Parathyroid adenoma (tissue), 2 donors: ENCODE results near the gene ATOH1.
A peak's percentile ranks its signal among the peaks of the same experiment; 100 is the strongest.

ENCODE experiments used
- H2AFZ ChIP-seq: fragments of 300-600 bp; sonication (generic); one replicate; pipeline ENCODE4 v1.7.0; 2017; ENCODE audit warnings: antibody characterized with exemption, mild to moderate bottlenecking
- H3K27ac ChIP-seq: fragments of 300-600 bp; sonication (generic); one replicate; pipeline ENCODE4 v1.7.0; 2017
- H3K27me3 ChIP-seq: fragments of 300-600 bp; sonication (generic); one replicate; pipeline ENCODE4 v1.7.0; 2017; ENCODE audit warnings: low read length; ENCODE audit not compliant: control insufficient read depth, insufficient read depth
- H3K36me3 ChIP-seq: fragments of 300-600 bp; sonication (generic); one replicate; pipeline ENCODE4 v1.7.0; 2017; ENCODE audit warnings: low read length; ENCODE audit not compliant: control insufficient read depth, insufficient read depth
- H3K4me1 ChIP-seq: fragments of 300-600 bp; sonication (generic); one replicate; pipeline ENCODE4 v1.7.0; 2017; ENCODE audit warnings: control low read depth
- H3K4me2 ChIP-seq: fragments of 300-600 bp; sonication (generic); one replicate; pipeline ENCODE4 v1.7.0; 2017; ENCODE audit warnings: low read length
- H3K4me3 ChIP-seq: fragments of 300-600 bp; sonication (generic); one replicate; pipeline ENCODE4 v1.7.0; 2017; ENCODE audit warnings: low read depth, low read length
- H3K79me2 ChIP-seq: fragments of 300-600 bp; sonication (generic); one replicate; pipeline ENCODE4 v1.7.0; 2017; ENCODE audit warnings: control low read depth
- H3K9ac ChIP-seq: fragments of 300-600 bp; sonication (generic); one replicate; pipeline ENCODE4 v1.7.0; 2017; ENCODE audit warnings: mild to moderate bottlenecking
- H3K9me3 ChIP-seq: fragments of 300-600 bp; sonication (generic); one replicate; pipeline ENCODE4 v1.7.0; 2017; ENCODE audit warnings: low read length; ENCODE audit not compliant: control insufficient read depth
- CTCF ChIP-seq: fragments of 300-600 bp; sonication (generic); IDR thresholded peaks from one replicate; pipeline ENCODE4 v1.7.0; 2017; ENCODE audit warnings: antibody characterized with exemption, mild to moderate bottlenecking
- donor health status: primary hyperparathyroidism.

The ATOH1 gene

GRCh38 chr4:93788712-93789111, 39.8 kb upstream of the ATOH1 start:
- no peaks in the 10 kb centered on the region for H3K4me1 ChIP-seq
- no peak overlapping the region for H3K4me3 ChIP-seq
- H3K36me3 ChIP-seq, result no peaks in the 10 kb centered on the region
- H3K4me2 ChIP-seq, result no peak overlapping the region
- H3K9ac ChIP-seq, result no peak overlapping the region
- H3K27ac ChIP-seq, result no peak overlapping the region
- no peak for TF ChIP-seq CTCF
- H3K27me3 ChIP-seq, result no peaks in the 10 kb centered on the region
- H2AFZ ChIP-seq, result no peak overlapping the region
- H3K9me3 ChIP-seq, result no peaks in the 10 kb centered on the region
- no peaks in the 10 kb centered on the region for H3K79me2 ChIP-seq

GRCh38 chr4:93791570-93792195, 36.9 kb upstream of the ATOH1 start:
- no peak overlapping the region for H2AFZ ChIP-seq
- H3K36me3 ChIP-seq, result no peaks in the 10 kb centered on the region
- no peaks in the 10 kb centered on the region for H3K4me1 ChIP-seq
- H3K4me3 ChIP-seq, result no peak overlapping the region
- peak; percentile 12 for TF ChIP-seq CTCF
- H3K9me3 ChIP-seq, result no peaks in the 10 kb centered on the region
- no peak overlapping the region for H3K4me2 ChIP-seq
- H3K27me3 ChIP-seq, result no peaks in the 10 kb centered on the region
- no peaks in the 10 kb centered on the region for H3K79me2 ChIP-seq
- H3K27ac ChIP-seq, result no peak overlapping the region
- H3K9ac ChIP-seq, result no peak overlapping the region

GRCh38 chr4:93802045-93802444, 26.5 kb upstream of the ATOH1 start:
- TF ChIP-seq CTCF, result no peak
- Histone ChIP-seq H3K9me3 (no peaks in the 10 kb centered on the region), H3K9ac (no peak overlapping the region), H3K4me2 (no peak overlapping the region), H3K27ac (no peak overlapping the region), H3K4me3 (no peak overlapping the region), H2AFZ (no peak overlapping the region), H3K27me3 (no peaks in the 10 kb centered on the region), H3K36me3 (no peaks in the 10 kb centered on the region), H3K4me1 (no peaks in the 10 kb centered on the region), H3K79me2 (no peaks in the 10 kb centered on the region)

GRCh38 chr4:93809773-93810172, 18.8 kb upstream of the ATOH1 start:
- H3K4me2 ChIP-seq, result no peak overlapping the region
- H3K36me3 ChIP-seq, result no peaks in the 10 kb centered on the region
- no peak overlapping the region for H3K4me3 ChIP-seq
- no peaks in the 10 kb centered on the region for H3K27me3 ChIP-seq
- H3K9ac ChIP-seq, result no peak overlapping the region
- H3K9me3 ChIP-seq, result no peaks in the 10 kb centered on the region
- no peak overlapping the region for H3K27ac ChIP-seq
- no peak overlapping the region for H2AFZ ChIP-seq
- no peaks in the 10 kb centered on the region for H3K79me2 ChIP-seq
- H3K4me1 ChIP-seq, result no peaks in the 10 kb centered on the region
- no peak for TF ChIP-seq CTCF

GRCh38 chr4:93810340-93810992, 18.1 kb upstream of the ATOH1 start:
- H3K4me2 ChIP-seq, result no peak overlapping the region
- H3K4me1 ChIP-seq, result no peaks in the 10 kb centered on the region
- H3K9me3 ChIP-seq, result no peaks in the 10 kb centered on the region
- no peaks in the 10 kb centered on the region for H3K79me2 ChIP-seq
- no peaks in the 10 kb centered on the region for H3K36me3 ChIP-seq
- no peak overlapping the region for H3K27ac ChIP-seq
- H2AFZ ChIP-seq, result no peak overlapping the region
- TF ChIP-seq CTCF, result no peak
- no peaks in the 10 kb centered on the region for H3K27me3 ChIP-seq
- H3K9ac ChIP-seq, result no peak overlapping the region
- no peak overlapping the region for H3K4me3 ChIP-seq
